Mesothelial cell of epicardium (in vitro differentiated cells): ENCODE measurements around the gene KLHDC8A. TPM values are rescaled to one million over a fixed set of nuclear protein-coding genes. Genes with fewer than 3 reads are reported as not detected.

ENCODE experiments used
- DNase-seq, 2 experiments: peaks; one replicate each; pipeline ENCODE4 v3.0.0; 2021; ENCODE audit warnings: low spot score in 2 of 2; ENCODE audit not compliant: unreplicated experiment in 2 of 2
- H3K27ac Mint-ChIP-seq: 2 replicates; pipeline ENCODE4 v1.8.0; 2021; ENCODE audit warnings: mixed read lengths
- H3K27me3 Mint-ChIP-seq: 2 replicates; pipeline ENCODE4 v1.8.0; 2021; ENCODE audit warnings: low read depth, mixed read lengths
- H3K36me3 Mint-ChIP-seq: 2 replicates; pipeline ENCODE4 v1.8.0; 2021; ENCODE audit warnings: mixed read lengths
- H3K4me1 Mint-ChIP-seq: 2 replicates; pipeline ENCODE4 v1.8.0; 2021; ENCODE audit warnings: mixed read lengths
- H3K4me3 Mint-ChIP-seq: 2 replicates; pipeline ENCODE4 v1.8.0; 2021; ENCODE audit warnings: mild to moderate bottlenecking, moderate library complexity, mixed read lengths
- H3K9me3 Mint-ChIP-seq: 2 replicates; pipeline ENCODE4 v1.8.0; 2021; ENCODE audit warnings: mixed read lengths
- total RNA-seq: library from RNA; stranded (reverse); gene quantifications from 3 replicates; pipeline ENCODE4 v1.2.1, GENCODE V29; 2021
- TF ChIP-seq, protein P1 (sequence below): fragments of 200-600 bp; sonication (generic); IDR thresholded peaks from one replicate; pipeline ENCODE4 v1.5.0; 2021; ENCODE audit warnings: antibody characterized with exemption; ENCODE audit not compliant: unreplicated experiment

Gene KLHDC8A
- total RNA-seq, 1 donor from 2014 or later: 0.51 TPM

DNA sequence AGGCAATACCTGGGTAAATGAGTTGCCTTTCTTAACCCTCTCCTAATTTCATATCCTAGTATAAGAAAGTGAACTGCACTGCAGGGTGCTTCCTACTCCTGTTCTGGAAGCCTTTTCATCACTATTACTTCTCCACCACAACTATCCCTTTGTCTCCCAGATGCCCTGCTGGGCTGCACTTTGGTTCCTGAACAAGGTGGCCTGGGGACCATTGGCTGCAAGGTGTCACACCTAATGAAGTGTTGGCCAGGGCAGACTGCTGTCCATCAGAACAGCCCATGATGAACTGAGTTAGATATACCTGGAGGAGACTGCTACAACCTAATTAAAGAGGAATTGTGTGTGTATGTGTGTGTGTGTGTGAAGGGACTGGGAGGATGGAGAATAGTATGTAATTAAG, 1.9 kb upstream of the KLHDC8A start:
- DNase-seq: no peak
- Mint-ChIP-seq H3K27me3 (peaks cover 20% of the 10 kb centered on the region), H3K36me3 (no peaks in the 10 kb centered on the region), H3K4me3 (no peak overlapping the region), H3K4me1 (peaks cover 10% of the 10 kb centered on the region), H3K27ac (no peak overlapping the region), H3K9me3 (no peaks in the 10 kb centered on the region)
- TF ChIP-seq, protein P1, sequence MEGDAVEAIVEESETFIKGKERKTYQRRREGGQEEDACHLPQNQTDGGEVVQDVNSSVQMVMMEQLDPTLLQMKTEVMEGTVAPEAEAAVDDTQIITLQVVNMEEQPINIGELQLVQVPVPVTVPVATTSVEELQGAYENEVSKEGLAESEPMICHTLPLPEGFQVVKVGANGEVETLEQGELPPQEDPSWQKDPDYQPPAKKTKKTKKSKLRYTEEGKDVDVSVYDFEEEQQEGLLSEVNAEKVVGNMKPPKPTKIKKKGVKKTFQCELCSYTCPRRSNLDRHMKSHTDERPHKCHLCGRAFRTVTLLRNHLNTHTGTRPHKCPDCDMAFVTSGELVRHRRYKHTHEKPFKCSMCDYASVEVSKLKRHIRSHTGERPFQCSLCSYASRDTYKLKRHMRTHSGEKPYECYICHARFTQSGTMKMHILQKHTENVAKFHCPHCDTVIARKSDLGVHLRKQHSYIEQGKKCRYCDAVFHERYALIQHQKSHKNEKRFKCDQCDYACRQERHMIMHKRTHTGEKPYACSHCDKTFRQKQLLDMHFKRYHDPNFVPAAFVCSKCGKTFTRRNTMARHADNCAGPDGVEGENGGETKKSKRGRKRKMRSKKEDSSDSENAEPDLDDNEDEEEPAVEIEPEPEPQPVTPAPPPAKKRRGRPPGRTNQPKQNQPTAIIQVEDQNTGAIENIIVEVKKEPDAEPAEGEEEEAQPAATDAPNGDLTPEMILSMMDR: no peak

DNA sequence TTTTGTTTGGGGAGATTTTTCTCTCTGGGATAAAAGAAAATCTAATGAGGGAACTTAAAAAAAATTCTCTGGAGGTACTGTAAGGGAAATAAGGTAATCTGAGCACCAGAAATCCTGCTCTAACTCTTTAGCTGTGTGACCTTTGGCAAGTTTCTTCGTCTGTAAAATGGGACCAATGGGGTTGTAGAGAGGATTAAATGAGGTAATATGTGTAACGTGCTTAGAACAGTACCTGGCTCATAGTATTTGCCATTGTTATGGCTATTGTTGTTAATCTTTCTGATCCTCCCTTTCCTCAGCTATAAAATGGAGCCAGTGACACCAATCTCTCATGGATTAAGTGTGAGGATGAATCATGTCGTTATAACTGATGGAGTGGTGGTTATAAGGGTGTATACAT, 845 bp upstream of the KLHDC8A start:
- H3K4me1 Mint-ChIP-seq: peaks cover 10% of the 10 kb centered on the region
- TF ChIP-seq, protein P1: no peak
- H3K36me3 Mint-ChIP-seq: no peaks in the 10 kb centered on the region
- no peak overlapping the region for H3K4me3 Mint-ChIP-seq
- H3K27ac Mint-ChIP-seq: no peak overlapping the region
- no peak for DNase-seq
- peaks cover 20% of the 10 kb centered on the region for H3K27me3 Mint-ChIP-seq
- H3K9me3 Mint-ChIP-seq: no peaks in the 10 kb centered on the region

DNA sequence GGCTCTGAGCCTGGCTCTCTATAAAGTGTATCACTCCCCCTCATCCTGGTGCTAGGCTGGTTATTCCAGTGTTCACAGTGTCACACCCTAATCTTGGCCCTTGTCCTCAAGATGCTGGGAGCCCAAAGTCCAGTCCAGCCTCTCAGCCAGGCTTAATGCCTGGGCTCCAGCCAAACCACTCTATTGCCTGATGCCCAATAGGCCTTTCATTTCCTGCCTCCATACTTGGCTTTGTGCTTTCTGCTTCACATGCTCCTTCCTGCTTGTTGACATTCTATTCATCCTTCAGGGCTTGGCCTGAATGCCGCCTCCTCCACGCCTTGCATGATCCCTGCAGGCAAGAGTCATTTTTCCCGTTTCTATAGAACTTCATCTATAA, 1.7 kb downstream of the KLHDC8A start:
- Mint-ChIP-seq H3K36me3 (no peaks in the 10 kb centered on the region), H3K27me3 (peaks cover 11% of the 10 kb centered on the region), H3K4me3 (no peak overlapping the region), H3K9me3 (no peaks in the 10 kb centered on the region), H3K4me1 (peaks cover 22% of the 10 kb centered on the region), H3K27ac (no peak overlapping the region)
- no peak for DNase-seq
- TF ChIP-seq, protein P1: no peak

DNA sequence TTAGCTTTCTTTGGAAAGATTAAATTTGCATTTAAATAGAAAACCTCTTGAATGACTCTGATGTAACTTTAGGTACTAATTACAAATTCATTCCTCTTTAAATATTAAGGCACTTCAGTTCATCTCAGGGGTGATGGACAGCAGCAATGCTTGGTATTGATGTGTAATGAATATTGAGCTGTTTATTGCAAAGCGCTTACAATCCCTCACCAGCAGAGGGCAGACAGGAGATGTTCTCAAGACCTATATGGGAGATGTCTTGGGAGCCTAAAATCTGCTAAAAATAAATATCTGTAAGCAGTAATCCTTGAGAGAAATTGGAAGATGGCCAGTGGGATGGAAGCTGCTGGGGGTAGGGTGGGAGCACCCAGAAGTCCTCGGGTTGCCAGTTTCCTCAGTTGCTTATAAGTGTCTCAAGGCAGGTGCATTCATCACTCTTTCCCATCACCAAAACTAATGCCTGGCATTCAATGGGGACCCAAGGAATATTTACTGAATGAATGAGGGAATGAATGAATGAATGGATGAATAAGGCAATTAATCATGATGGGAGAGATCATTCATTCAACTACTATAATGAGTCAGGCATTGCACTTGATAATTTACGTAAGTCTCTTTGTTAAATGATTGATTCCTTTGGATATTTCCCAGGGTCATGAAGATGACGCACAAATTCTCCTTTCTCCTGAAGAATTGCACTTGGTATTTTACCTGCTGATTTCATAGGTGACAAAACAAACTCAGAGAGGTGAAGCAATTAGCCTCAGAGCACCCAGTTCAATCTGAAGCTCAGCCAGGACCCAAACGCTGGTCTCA, 2.3 kb downstream of the KLHDC8A start:
- Mint-ChIP-seq H3K4me3 (no peak overlapping the region), H3K4me1 (peaks cover 25% of the 10 kb centered on the region), H3K36me3 (no peaks in the 10 kb centered on the region), H3K27me3 (peaks cover 8% of the 10 kb centered on the region), H3K27ac (no peak overlapping the region), H3K9me3 (no peaks in the 10 kb centered on the region)
- TF ChIP-seq, protein P1: peak; percentile 91
- peak in 1 of 2 experiments; percentile 59 for DNase-seq

- Mint-ChIP-seq H3K9me3 (no peaks in the 10 kb centered on the region), H3K27ac (no peak overlapping the region), H3K36me3 (no peaks in the 10 kb centered on the region), H3K4me3 (no peak overlapping the region), H3K4me1 (peaks cover 32% of the 10 kb centered on the region), H3K27me3 (peaks cover 7% of the 10 kb centered on the region)
- no peak for DNase-seq
- TF ChIP-seq, protein P1: no peak
Measured at GRCh38 chr1:205353612-205354011, 3.1 kb downstream of the KLHDC8A start.
